NOMO-1 treated with DMSO at 0.1 percent for 48 hours (cell line): ENCODE data around the gene KCNQ1.

Source experiments
- DNase-seq: peaks from one replicate; lab custom pipeline; 2025; ENCODE audit not compliant: unreplicated experiment; lab: John Stamatoyannopoulos, UW

The KCNQ1 gene, protein sequence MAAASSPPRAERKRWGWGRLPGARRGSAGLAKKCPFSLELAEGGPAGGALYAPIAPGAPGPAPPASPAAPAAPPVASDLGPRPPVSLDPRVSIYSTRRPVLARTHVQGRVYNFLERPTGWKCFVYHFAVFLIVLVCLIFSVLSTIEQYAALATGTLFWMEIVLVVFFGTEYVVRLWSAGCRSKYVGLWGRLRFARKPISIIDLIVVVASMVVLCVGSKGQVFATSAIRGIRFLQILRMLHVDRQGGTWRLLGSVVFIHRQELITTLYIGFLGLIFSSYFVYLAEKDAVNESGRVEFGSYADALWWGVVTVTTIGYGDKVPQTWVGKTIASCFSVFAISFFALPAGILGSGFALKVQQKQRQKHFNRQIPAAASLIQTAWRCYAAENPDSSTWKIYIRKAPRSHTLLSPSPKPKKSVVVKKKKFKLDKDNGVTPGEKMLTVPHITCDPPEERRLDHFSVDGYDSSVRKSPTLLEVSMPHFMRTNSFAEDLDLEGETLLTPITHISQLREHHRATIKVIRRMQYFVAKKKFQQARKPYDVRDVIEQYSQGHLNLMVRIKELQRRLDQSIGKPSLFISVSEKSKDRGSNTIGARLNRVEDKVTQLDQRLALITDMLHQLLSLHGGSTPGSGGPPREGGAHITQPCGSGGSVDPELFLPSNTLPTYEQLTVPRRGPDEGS

DNA sequence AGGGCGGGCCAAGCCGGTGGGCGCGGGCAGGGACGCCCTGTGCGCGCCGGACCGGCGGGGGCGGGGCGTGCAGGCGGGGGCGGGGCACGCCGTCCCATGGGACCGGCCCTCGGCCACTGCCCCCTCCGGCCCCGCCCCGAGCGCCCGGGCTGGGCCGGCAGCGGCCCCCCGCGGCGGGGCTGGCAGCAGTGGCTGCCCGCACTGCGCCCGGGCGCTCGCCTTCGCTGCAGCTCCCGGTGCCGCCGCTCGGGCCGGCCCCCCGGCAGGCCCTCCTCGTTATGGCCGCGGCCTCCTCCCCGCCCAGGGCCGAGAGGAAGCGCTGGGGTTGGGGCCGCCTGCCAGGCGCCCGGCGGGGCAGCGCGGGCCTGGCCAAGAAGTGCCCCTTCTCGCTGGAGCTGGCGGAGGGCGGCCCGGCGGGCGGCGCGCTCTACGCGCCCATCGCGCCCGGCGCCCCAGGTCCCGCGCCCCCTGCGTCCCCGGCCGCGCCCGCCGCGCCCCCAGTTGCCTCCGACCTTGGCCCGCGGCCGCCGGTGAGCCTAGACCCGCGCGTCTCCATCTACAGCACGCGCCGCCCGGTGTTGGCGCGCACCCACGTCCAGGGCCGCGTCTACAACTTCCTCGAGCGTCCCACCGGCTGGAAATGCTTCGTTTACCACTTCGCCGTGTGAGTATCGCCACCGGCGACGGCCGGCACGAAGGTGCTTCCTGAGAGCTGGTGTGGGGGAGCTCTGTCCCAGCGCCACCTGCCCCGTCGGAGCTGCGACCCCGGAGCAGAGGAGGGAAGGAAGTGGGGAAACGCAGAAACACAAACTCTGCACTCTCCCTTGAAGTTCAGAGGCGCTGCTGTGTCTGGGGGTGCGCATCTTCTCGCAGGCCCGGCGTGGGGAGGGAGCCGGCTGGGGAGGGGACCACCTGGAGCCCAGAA, at the start of gene KCNQ1:
TSS of gene KCNQ1 (plus strand) at position 188 of the 925 bp plus-strand sequence. CDS start at position 279, 91 bp downstream.
- DNase-seq = peak; percentile 64

DNA sequence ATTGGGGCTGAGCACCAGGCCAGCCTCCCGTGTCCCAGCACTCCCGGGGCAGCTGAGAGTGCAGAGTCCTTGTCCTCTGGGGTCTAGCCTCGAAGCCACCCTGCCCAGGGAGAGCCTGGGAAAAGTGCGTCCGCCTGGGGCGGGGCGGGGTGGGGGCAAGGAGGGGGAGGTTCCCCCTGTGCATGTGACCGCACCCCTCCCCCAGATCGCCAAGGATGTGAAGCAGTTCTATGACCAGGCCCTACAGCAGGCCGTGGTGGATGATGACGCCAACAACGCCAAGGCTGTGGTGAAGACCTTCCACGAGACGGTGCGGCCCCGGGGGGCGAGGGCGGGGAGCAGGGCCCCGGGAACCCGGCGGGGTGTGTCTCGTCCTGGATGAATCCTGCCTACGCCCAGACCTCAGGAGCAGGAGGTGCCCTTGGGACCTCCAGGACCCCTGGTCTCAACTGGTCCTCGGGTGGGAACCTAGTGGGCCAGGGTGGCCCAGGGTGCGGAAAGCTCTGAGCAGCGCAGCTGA, 49.5 kb upstream of the KCNQ1 start:
- no peak for DNase-seq

- DNase-seq = no peak
These were observed 49.0 kb upstream of the KCNQ1 start for GRCh38 chr11:2395856-2396255.

- DNase-seq = no peak
These were observed 48.3 kb upstream of the KCNQ1 start for GRCh38 chr11:2396471-2396870.

DNA sequence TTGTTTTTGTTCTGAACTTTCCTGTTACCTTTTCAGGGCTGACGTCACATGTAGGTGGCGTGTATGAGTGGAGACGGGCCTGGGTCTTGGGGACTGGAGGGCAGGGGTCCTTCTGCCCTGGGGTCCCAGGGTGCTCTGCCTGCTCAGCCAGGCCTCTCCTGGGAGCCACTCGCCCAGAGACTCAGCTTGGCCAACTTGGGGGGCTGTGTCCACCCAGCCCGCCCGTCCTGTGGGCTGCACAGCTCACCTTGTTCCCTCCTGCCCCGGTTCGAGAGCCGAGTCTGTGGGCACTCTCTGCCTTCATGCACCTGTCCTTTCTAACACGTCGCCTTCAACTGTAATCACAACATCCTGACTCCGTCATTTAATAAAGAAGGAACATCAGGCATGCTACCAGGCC, 47.8 kb upstream of the KCNQ1 start:
- DNase-seq = no peak

GRCh38 chr11:2398664-2399355, 46.0 kb upstream of the KCNQ1 start:
- DNase-seq = no peak

DNA sequence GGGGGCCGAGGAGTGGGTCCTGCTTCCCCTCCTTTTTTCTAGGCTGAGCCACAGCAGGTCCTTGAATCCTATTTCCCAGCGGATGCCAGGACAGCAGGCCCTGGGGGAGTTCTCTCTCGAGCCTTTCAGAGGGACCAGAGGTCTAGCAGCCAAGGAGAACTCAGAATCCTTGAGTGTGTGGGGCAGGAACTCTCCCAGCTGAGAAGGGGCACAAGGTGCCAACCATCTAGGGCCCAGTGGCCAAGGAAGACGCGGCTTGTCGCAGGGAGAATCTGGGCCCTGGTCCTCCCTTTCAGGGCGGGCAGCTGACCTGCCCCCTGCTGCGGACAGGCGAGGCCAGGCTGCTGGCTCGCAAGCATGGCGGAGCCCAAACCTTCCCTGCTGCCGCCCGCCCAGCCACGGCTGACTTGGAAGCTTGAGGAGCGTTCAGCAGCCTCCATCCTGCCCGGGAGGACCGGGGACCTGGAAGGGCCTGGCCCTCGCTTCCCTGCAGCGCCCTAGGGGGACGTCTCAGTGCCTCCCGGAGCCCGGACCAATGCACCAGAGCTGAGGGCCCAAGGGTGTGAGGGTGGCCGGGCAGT, 45.2 kb upstream of the KCNQ1 start:
- DNase-seq = no peak

DNA sequence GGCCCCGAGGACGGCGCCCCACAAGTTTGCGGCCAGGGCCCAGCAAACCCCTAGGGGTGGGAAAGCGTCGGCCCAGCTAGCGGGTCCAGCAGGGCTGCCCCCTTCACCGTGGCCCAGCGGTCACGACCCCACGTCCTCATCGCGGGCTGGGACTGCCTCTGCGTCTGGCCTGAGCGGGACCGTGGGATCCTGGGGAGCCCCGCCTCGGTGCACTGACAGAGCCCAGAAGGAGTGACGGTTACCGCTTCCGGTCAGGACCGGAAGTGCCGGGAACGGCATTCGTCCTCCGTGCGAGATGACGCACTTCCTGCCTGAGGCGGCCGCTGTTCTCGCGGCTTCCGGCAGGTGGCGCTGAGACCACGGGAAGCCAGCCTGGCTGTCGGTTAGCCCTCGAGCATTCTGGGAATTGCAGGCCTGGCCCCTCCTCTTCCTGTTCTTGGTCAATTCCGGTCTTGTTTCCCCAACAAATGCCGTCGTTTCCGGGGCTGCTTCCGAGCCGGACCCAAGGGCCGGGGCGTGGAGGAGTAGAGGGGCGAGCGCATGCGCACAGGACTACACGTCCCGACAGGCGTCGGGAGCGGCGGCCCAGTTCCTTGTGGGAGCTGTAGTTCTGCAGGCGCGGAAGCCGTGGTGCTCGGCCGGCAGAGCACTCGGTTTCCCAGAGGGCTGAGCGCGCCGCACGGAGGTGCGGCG, 44.6 kb upstream of the KCNQ1 start, which contains the start of gene TSSC4:
TSS of gene TSSC4 (plus strand) at position 682 of the 693 bp plus-strand sequence. CDS start 1,884 bp downstream, outside the sequence.
- DNase-seq = peak; percentile 100

- DNase-seq = no peak
These were observed 43.9 kb upstream of the KCNQ1 start for GRCh38 chr11:2400762-2401435.

- DNase-seq = no peak
These were observed 43.3 kb upstream of the KCNQ1 start for GRCh38 chr11:2401436-2401984.

DNA sequence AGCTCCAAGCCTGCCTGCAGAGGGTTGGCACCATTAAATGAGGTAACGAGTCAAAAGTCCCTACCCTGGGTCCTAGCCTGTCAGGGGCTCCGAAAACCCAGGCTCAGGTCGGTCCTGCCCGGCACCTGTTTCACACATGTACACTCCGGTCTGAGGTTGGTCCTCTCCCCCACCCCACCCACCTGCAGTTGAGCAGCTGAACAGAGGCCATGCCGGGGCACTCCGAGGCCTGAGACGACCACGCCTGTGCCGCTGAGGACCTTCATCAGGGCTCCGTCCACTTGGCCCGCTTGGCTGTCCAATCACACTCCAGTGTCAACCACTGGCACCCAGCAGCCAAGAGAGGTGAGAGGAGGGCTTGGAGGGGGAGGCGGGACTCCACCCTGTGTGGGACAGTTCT, 42.7 kb upstream of the KCNQ1 start:
- no peak for DNase-seq

DNA sequence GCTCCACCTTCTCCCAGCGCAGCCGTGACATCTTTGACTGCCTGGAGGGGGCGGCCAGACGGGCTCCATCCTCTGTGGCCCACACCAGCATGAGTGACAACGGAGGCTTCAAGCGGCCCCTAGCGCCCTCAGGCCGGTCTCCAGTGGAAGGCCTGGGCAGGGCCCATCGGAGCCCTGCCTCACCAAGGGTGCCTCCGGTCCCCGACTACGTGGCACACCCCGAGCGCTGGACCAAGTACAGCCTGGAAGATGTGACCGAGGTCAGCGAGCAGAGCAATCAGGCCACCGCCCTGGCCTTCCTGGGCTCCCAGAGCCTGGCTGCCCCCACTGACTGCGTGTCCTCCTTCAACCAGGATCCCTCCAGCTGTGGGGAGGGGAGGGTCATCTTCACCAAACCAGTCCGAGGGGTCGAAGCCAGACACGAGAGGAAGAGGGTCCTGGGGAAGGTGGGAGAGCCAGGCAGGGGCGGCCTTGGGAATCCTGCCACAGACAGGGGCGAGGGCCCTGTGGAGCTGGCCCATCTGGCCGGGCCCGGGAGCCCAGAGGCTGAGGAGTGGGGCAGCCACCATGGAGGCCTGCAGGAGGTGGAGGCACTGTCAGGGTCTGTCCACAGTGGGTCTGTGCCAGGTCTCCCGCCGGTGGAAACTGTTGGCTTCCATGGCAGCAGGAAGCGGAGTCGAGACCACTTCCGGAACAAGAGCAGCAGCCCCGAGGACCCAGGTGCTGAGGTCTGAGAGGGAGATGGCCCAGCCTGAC, 41.7 kb upstream of the KCNQ1 start:
- DNase-seq = no peak

DNA sequence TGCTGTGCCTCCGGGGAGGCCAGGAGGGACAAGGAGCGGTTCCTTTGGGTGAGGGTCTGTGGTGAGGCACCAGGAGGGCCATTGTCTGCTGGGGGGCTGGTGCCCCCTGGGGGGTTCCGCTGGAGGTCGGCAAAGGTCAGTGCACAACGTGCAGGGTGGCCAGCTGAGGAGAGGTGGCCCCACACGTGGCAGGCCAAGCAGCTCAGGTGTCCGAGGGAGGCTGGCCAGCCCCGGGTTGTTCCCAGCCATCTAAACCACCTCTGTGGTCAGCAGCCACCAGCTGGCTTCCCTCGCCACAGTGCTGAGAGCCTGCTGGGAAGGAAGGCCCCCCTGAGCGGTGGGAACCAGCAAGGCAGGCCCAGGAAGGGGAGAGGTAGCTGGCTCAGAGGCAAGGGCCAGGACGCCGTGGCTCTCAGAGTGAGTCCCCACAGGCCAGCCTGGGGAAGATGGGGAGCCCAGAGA, 40.0 kb upstream of the KCNQ1 start:
- DNase-seq = no peak

- DNase-seq = no peak
These were observed 38.4 kb upstream of the KCNQ1 start for GRCh38 chr11:2406451-2406850.

DNA sequence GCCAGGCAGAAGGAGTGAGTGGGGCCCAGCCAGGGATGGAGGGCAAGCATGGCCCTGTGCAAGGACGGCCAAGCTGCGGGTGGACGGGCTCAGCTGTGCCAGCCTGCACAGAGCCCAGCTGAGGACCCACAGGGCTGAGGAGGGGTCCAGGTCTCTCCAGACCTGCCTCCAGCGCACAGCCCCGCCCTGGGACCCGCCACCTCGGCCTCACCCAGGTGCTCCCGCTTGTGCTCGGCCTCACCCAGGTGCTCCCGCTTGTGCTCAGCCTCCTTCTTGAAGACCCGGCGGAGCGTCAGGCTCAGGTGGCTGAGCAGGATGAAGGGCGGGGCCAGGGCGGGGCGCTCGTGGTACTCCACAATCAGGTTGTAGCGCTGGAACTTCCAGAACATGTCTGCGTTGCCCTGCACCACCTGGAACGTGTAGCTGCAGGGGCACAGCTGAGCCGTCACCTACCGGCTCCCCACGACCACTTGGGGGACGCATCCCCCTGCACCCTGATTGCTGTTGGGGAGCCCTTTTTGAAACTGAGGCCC, 37.9 kb upstream of the KCNQ1 start:
- no peak for DNase-seq

GRCh38 chr11:2408671-2409070, 36.1 kb upstream of the KCNQ1 start:
- DNase-seq = no peak

DNA sequence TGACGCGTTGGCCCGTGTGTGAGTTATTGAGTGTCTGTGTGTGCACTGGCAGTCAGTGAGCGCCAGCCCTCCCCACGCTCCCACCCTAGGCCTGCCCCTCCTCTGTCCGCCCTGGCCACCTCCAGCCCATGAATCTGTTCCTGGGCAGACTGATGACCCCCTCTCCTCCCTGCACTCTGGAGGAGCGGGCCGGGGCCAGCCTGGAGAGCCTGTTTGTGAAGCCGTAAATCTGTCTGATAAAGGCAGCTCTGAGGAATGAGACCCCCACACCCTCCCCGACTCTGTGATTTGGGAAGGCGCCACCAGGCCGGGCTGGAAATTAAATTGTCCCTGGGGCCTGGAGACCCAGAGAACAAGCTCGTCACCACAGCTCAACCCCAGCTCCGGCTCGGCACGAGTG, 35.7 kb upstream of the KCNQ1 start:
- no peak for DNase-seq
